Neural cell (in vitro differentiated cells): ENCODE data around the gene DGKG. TPM values are rescaled to one million over a fixed set of nuclear protein-coding genes. Genes with fewer than 3 reads are reported as not detected.

Experiments
- H2AFZ ChIP-seq: fragments of 200-600, 300-800 bp; sonication (generic), shearing (Covaris generic); 2 replicates; pipeline ENCODE4 v1.6.0; 2014; ENCODE audit warnings: low read depth, mild to moderate bottlenecking, antibody characterized with exemption, low read length, moderate library complexity
- H3F3A ChIP-seq: fragments of 200-600 bp; shearing (Covaris generic); 2 replicates; pipeline ENCODE4 v1.6.1; 2016; ENCODE audit warnings: mild to moderate bottlenecking, moderate library complexity, mixed read lengths, antibody characterized with exemption, low read length; ENCODE audit not compliant: insufficient read depth, poor library complexity, severe bottlenecking
- H3K27ac ChIP-seq: fragments of 200-600, 300-800 bp; sonication (generic), shearing (Covaris generic); 2 replicates; pipeline ENCODE4 v1.5.1; 2014; ENCODE audit warnings: mild to moderate bottlenecking, low read length, moderate library complexity
- H3K27me3 ChIP-seq: fragments of 300-800, 200-600 bp; sonication (generic), shearing (Covaris generic); 2 replicates; pipeline ENCODE4 v1.6.0; 2014; ENCODE audit warnings: mild to moderate bottlenecking, low read depth, low read length, moderate library complexity; ENCODE audit not compliant: insufficient read depth
- H3K36me3 ChIP-seq: fragments of 300-800, 200-600 bp; sonication (generic), shearing (Covaris generic); 2 replicates; pipeline ENCODE4 v1.5.1; 2014; ENCODE audit warnings: mild to moderate bottlenecking, antibody characterized with exemption, low read length, moderate library complexity; ENCODE audit not compliant: insufficient read depth
- H3K4me2 ChIP-seq: fragments of 300-800, 200-600 bp; sonication (generic), shearing (Covaris generic); 2 replicates; pipeline ENCODE4 v1.6.0; 2014; ENCODE audit warnings: mild to moderate bottlenecking, low read length
- H3K4me3 ChIP-seq: fragments of 300-800, 200-600 bp; sonication (generic), shearing (Covaris generic); 2 replicates; pipeline ENCODE4 v1.5.1; 2014; ENCODE audit warnings: mild to moderate bottlenecking, low read length, moderate library complexity
- H3K79me2 ChIP-seq: fragments of 200-600 bp; shearing (Covaris generic); replicated peaks from 2 replicates; pipeline ENCODE4 v1.6.0; 2014; ENCODE audit warnings: mild to moderate bottlenecking, low read length, moderate library complexity; ENCODE audit not compliant: insufficient read depth
- H3K9ac ChIP-seq: fragments of 300-800, 200-600 bp; sonication (generic), shearing (Covaris generic); 2 replicates; pipeline ENCODE4 v1.6.1; 2016; ENCODE audit warnings: mild to moderate bottlenecking, low read length, mixed read lengths
- H3K9me2 ChIP-seq: fragments of 200-600 bp; shearing (Covaris generic); 2 replicates; pipeline ENCODE4 v1.6.1; 2016; ENCODE audit warnings: mild to moderate bottlenecking, low read length, mixed read lengths; ENCODE audit not compliant: insufficient read depth
- H3K9me3 ChIP-seq: fragments of 200-600, 300-800 bp; sonication (generic), shearing (Covaris generic); 2 replicates; pipeline ENCODE4 v1.6.1; 2016; ENCODE audit warnings: mild to moderate bottlenecking, mixed run types, low read length, moderate library complexity, mixed read lengths
- H4K20me1 ChIP-seq: fragments of 200-600 bp; shearing (Covaris generic); 2 replicates; pipeline ENCODE4 v1.6.1; 2016; ENCODE audit warnings: mild to moderate bottlenecking, mixed run types; ENCODE audit not compliant: insufficient read depth
- CTCF ChIP-seq: fragments of 450-650 bp; IDR thresholded peaks from 2 replicates; pipeline ENCODE4 v1.5.1; 2014; ENCODE audit warnings: antibody characterized with exemption, mild to moderate bottlenecking, moderate library complexity; ENCODE audit not compliant: poor library complexity, severe bottlenecking
- EP300 ChIP-seq: fragments of 450-650 bp; conservative IDR thresholded peaks from 2 replicates; pipeline ENCODE4 v1.6.1; 2014; ENCODE audit warnings: antibody characterized with exemption, mild to moderate bottlenecking, moderate library complexity; ENCODE audit not compliant: poor library complexity, severe bottlenecking
- EZH2 ChIP-seq: fragments of 200-600, 300-800 bp; shearing (Covaris generic), sonication (generic); IDR thresholded peaks from 2 replicates; pipeline ENCODE4 v1.6.1; 2014; ENCODE audit warnings: antibody characterized with exemption, low read length, borderline replicate concordance, mild to moderate bottlenecking; ENCODE audit not compliant: insufficient read depth, poor library complexity, severe bottlenecking
- MXI1 ChIP-seq: fragments of 450-650 bp; conservative IDR thresholded peaks from 2 replicates; pipeline ENCODE4 v1.6.1; 2014; ENCODE audit warnings: antibody characterized with exemption, mild to moderate bottlenecking; ENCODE audit not compliant: poor library complexity, severe bottlenecking
- POLR2AphosphoS5 ChIP-seq: IDR thresholded peaks from 2 replicates; pipeline ENCODE4 v1.6.1; 2012
- RAD21 ChIP-seq: fragments of 450-650 bp; conservative IDR thresholded peaks from 2 replicates; pipeline ENCODE4 v1.6.1; 2014; ENCODE audit warnings: antibody characterized with exemption, mild to moderate bottlenecking, moderate library complexity
- REST ChIP-seq: IDR thresholded peaks from 2 replicates; pipeline ENCODE4 v1.6.1; 2012; ENCODE audit warnings: borderline replicate concordance
- SMC3 ChIP-seq: fragments of 450-650 bp; conservative IDR thresholded peaks from 2 replicates; pipeline ENCODE4 v1.6.1; 2014; ENCODE audit warnings: antibody characterized with exemption, mild to moderate bottlenecking, moderate library complexity; ENCODE audit not compliant: poor library complexity
- TAF1 ChIP-seq: IDR thresholded peaks from 2 replicates; pipeline ENCODE4 v1.6.1; 2012; ENCODE audit warnings: low read depth
- polyA plus RNA-seq: library from polyadenylated mRNA; depleted of rRNA; stranded (reverse); fragments of >200 nt; gene quantifications from 2 replicates; pipeline ENCODE4 v1.2.3, GENCODE V29; 2014

DGKG gene
- polyA plus RNA-seq, 1 donor from 2014 or later, result not detected

DNA sequence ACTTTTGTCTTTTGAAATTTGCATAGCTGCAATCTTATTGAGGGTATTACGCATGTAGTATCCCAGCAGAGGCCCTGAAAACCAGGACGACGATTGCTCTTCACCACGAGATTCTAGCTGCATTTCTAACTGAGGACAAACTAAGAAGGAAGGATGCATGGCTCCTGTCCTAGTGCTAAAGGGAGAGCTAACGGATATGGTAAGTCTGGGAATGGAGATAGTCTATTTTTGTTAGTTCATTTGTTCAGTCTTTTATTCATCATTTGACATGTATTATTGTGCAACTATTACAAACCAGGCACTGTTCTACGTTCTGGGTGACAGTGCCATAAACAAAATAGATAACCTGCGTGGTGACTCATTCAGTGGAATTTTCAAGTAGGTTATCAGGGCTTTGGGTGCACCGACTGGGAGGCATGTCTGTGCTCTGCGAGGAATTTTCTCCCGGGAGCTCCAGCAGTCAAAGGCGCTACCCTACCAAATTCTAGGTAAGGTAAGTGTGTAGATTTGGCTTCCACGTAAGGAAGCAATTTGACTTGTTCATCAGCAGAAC, 201.3 kb downstream of the DGKG start:
- Histone ChIP-seq H3K4me2 (no peak overlapping the region), H3K27me3 (no peaks in the 10 kb centered on the region), H4K20me1 (no peaks in the 10 kb centered on the region), H3F3A (no peaks in the 10 kb centered on the region), H3K79me2 (no peaks in the 10 kb centered on the region), H3K4me3 (no peak overlapping the region), H2AFZ (no peak overlapping the region), H3K36me3 (no peaks in the 10 kb centered on the region), H3K9me2 (no peaks in the 10 kb centered on the region), H3K27ac (no peak overlapping the region), H3K9me3 (no peaks in the 10 kb centered on the region), H3K9ac (no peak overlapping the region)
- TF ChIP-seq SMC3, result no peak
- TF ChIP-seq POLR2AphosphoS5, result no peak
- TF ChIP-seq CTCF, result no peak

DNA sequence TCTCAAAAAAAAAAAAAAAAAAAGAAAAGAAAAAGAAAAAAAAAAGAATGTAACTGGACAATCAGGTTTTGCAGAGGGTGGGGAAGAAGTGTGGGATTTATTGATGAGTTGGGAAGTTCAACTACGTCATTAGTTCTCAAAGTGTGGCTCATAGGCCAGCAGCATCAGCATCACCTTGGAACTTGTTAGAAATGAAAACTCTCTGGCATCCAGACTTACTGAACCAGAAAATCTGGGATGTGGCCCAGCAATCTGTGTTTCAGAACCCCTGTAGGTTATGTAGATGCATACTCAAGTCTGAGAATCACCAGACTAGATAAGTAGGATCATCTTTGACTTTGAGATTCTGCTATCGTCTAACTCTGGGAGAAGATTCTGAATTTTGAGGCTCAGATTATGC, 207.4 kb downstream of the DGKG start:
- H3K4me2 ChIP-seq, result no peak overlapping the region
- no peaks in the 10 kb centered on the region for H3F3A ChIP-seq
- H3K79me2 ChIP-seq, result no peaks in the 10 kb centered on the region
- no peaks in the 10 kb centered on the region for H3K27me3 ChIP-seq
- H3K9ac ChIP-seq, result no peak overlapping the region
- no peak overlapping the region for H3K27ac ChIP-seq
- H3K4me3 ChIP-seq, result no peak overlapping the region
- H3K36me3 ChIP-seq, result no peaks in the 10 kb centered on the region
- H3K9me2 ChIP-seq, result no peaks in the 10 kb centered on the region
- no peaks in the 10 kb centered on the region for H4K20me1 ChIP-seq
- H2AFZ ChIP-seq, result no peak overlapping the region
- no peak for TF ChIP-seq EP300
- no peak for TF ChIP-seq TAF1
- TF ChIP-seq SMC3, result no peak
- no peak for TF ChIP-seq EZH2
- no peak for TF ChIP-seq RAD21
- TF ChIP-seq CTCF, result no peak
- TF ChIP-seq REST, result no peak
- no peak for TF ChIP-seq POLR2AphosphoS5
- no peak for TF ChIP-seq MXI1
- no peaks in the 10 kb centered on the region for H3K9me3 ChIP-seq
